Esophagus squamous epithelium (tissue), 5 donors: ENCODE measurements around the gene PLXNA3. TPM values are rescaled to one million over a fixed set of nuclear protein-coding genes. Genes with fewer than 3 reads are reported as not detected.
A peak's percentile ranks its signal among the peaks of the same experiment; 100 is the strongest.

Experiments
- DNase-seq: peaks from one replicate; lab custom pipeline; 2025; lab: John Stamatoyannopoulos, UW
- H3K27ac ChIP-seq, 4 donors: fragments of 200-600 bp; sonication (generic); one replicate each; pipeline ENCODE4 v1.5.1; 2016 to 2019; ENCODE audit warnings: mild to moderate bottlenecking in 1 of 4
- H3K27me3 ChIP-seq, 4 donors: fragments of 200-600 bp; sonication (generic); 1 replicate in 3 of 4; 2 replicates in 1 of 4; pipeline versions ENCODE4 v1.5.1 to v1.6.0; 2017 to 2021; ENCODE audit warnings: antibody characterized with exemption in 1 of 4
- H3K36me3 ChIP-seq, 3 donors: fragments of 200-600 bp; sonication (generic); one replicate each; pipeline ENCODE4 v1.5.1; 2016 to 2019
- H3K4me1 ChIP-seq, 3 donors: fragments of 200-600 bp; sonication (generic); one replicate each; pipeline ENCODE4 v1.5.1; 2017 to 2019
- H3K4me3 ChIP-seq, 4 donors: fragments of 200-600 bp; sonication (generic); 1 replicate in 3 of 4; 2 replicates in 1 of 4; pipeline ENCODE4 v1.5.1; 2016 to 2019; ENCODE audit warnings: mild to moderate bottlenecking in 2 of 4, moderate library complexity in 1 of 4
- H3K9me3 ChIP-seq, 3 donors: fragments of 200-600 bp; sonication (generic); one replicate each; pipeline ENCODE4 v1.5.1; 2016 to 2019
- CTCF ChIP-seq, 6 experiments: fragments of 450-650 bp in 4 of 6; fragments of 200-600 bp in 2 of 6; sonication (generic) in 2 of 6; IDR thresholded peaks; one replicate each; pipeline ENCODE4 v1.5.1; 2016 to 2019; ENCODE audit warnings: antibody characterized with exemption in 6 of 6, mild to moderate bottlenecking in 4 of 6, moderate library complexity in 4 of 6
- POLR2A ChIP-seq, 4 donors: fragments of 450-650 bp; IDR thresholded peaks; one replicate each; pipeline ENCODE4 v1.6.1; 2017; ENCODE audit warnings: antibody characterized with exemption in 4 of 4, mild to moderate bottlenecking in 4 of 4, moderate library complexity in 3 of 4
- WGBS, 2 donors: methylation state at CpG; one replicate each; pipeline ENCODE4 v1.1.5; 2018; 5-methylcytosine and 5-hydroxymethylcytosine counted together
- intact Hi-C: fragments of 100-400 bp; cut with DNase I; formaldehyde crosslinking; loops from one replicate; pipeline ENCODE4 v1.15.0; 2022
- total RNA-seq, 4 donors: library from RNA; depleted of rRNA; stranded (reverse); fragments of >200 nt; gene quantifications; one replicate each; pipeline ENCODE4 v1.1.0, GENCODE V29; 2016
- donor health status: DM: yes; HTN: yes; CAD: no.

The PLXNA3 gene
- total RNA-seq, 4 donors from 2014 or later = 4.4 to 5.9 (median 5.4) TPM

- H3K36me3 ChIP-seq = peaks cover 0 to 19% (median 0%) of the 10 kb centered on the region in 3 donors
- peaks cover 0 to 47% (median 5%) of the 10 kb centered on the region in 3 donors for H3K4me1 ChIP-seq
- 35% methylated on average over 2 of the region's 4 CpGs; no CpG with 5 or more reads in 1 of the 2 donors for WGBS, 2 donors
- H3K27ac ChIP-seq = peak overlapping the region; percentile 90 to 97 (median 96)
- intact Hi-C loops = no loop called here
- H3K9me3 ChIP-seq = no peaks in the 10 kb centered on the region
- no peak for DNase-seq
- TF ChIP-seq POLR2A (IDR thresholded peaks at IDR 0.05) (peak in 2 of 4 donors; percentile 9 to 12), CTCF (IDR thresholded peaks at IDR 0.05) (no peak)
- H3K4me3 ChIP-seq = peak overlapping the region; percentile 56 to 87 (median 82)
- no peaks in the 10 kb centered on the region for H3K27me3 ChIP-seq
Observed at GRCh38 chrX:154412468-154412867, 45.6 kb upstream of the PLXNA3 start.

GRCh38 chrX:154413142-154413541 lies 44.9 kb upstream of the PLXNA3 start:
- no peak for DNase-seq

GRCh38 chrX:154417157-154417556 lies 40.9 kb upstream of the PLXNA3 start:
- intact Hi-C loops = no loop called here
- 67 to 75% methylated on average over 5 to 7 of the region's 7 CpGs for WGBS, 2 donors

More at GRCh38 chrX:154413142-154413541, 44.9 kb upstream of the PLXNA3 start:
- H3K36me3 ChIP-seq = peaks cover 0 to 19% (median 0%) of the 10 kb centered on the region in 3 donors
- no peaks in the 10 kb centered on the region for H3K9me3 ChIP-seq
- H3K4me1 ChIP-seq = peaks cover 0 to 43% (median 5%) of the 10 kb centered on the region in 3 donors
- TF ChIP-seq POLR2A (IDR thresholded peaks at IDR 0.05) (no peak), CTCF (IDR thresholded peaks at IDR 0.05) (no peak)
- H3K27ac ChIP-seq = peak overlapping the region; percentile 90 to 97 (median 96)
- no peak overlapping the region for H3K4me3 ChIP-seq
- no peaks in the 10 kb centered on the region for H3K27me3 ChIP-seq
- intact Hi-C loops = no loop called here
- 100% methylated on average over 1 of the region's 8 CpGs; no CpG with 5 or more reads in 1 of the 2 donors for WGBS, 2 donors

GRCh38 chrX:154419189-154419588 lies 38.9 kb upstream of the PLXNA3 start:
- intact Hi-C loops = no loop called here
- no peak for DNase-seq
- WGBS, 2 donors = 85 to 89% methylated on average over 5 to 8 of the region's 8 CpGs
- Histone ChIP-seq H3K36me3 (peaks cover 0 to 26% (median 6%) of the 10 kb centered on the region in 3 donors), H3K9me3 (no peaks in the 10 kb centered on the region), H3K27me3 (no peaks in the 10 kb centered on the region), H3K4me3 (no peak overlapping the region), H3K27ac (peak overlapping the region in 1 of 4 donors; percentile 14), H3K4me1 (no peaks in the 10 kb centered on the region)
- TF ChIP-seq POLR2A (IDR thresholded peaks at IDR 0.05) = no peak
- TF ChIP-seq CTCF (IDR thresholded peaks at IDR 0.05) = no peak

More at GRCh38 chrX:154417157-154417556, 40.9 kb upstream of the PLXNA3 start:
- no peak for TF ChIP-seq POLR2A (IDR thresholded peaks at IDR 0.05)
- no peak for TF ChIP-seq CTCF (IDR thresholded peaks at IDR 0.05)
- no peak for DNase-seq
- no peaks in the 10 kb centered on the region for H3K9me3 ChIP-seq
- H3K4me3 ChIP-seq = no peak overlapping the region
- H3K27ac ChIP-seq = no peak overlapping the region
- H3K4me1 ChIP-seq = peaks cover 0 to 14% (median 5%) of the 10 kb centered on the region in 3 donors
- peaks cover 0 to 36% (median 6%) of the 10 kb centered on the region in 3 donors for H3K36me3 ChIP-seq
- H3K27me3 ChIP-seq = no peaks in the 10 kb centered on the region

- no peaks in the 10 kb centered on the region for H3K4me1 ChIP-seq
- no peak overlapping the region for H3K4me3 ChIP-seq
- peak overlapping the region in 2 of 4 donors; percentile 14 to 46 for H3K27ac ChIP-seq
- no peak for DNase-seq
- H3K9me3 ChIP-seq = no peaks in the 10 kb centered on the region
- H3K27me3 ChIP-seq = no peaks in the 10 kb centered on the region
- intact Hi-C loops = no loop called here
- peaks cover 0 to 25% (median 6%) of the 10 kb centered on the region in 3 donors for H3K36me3 ChIP-seq
- 20 to 46% methylated on average over 1 to 5 of the region's 19 CpGs for WGBS, 2 donors
- TF ChIP-seq CTCF (IDR thresholded peaks at IDR 0.05) (no peak), POLR2A (IDR thresholded peaks at IDR 0.05) (no peak)
Observed at GRCh38 chrX:154419688-154420401, 38.2 kb upstream of the PLXNA3 start.
